Right renal cortex interstitium (tissue), 3 donors: ENCODE results near the gene CUEDC2. TPM values are rescaled to one million over a fixed set of nuclear protein-coding genes. Genes with fewer than 3 reads are reported as not detected.

ENCODE experiments used
- DNase-seq, 3 donors: peaks; one replicate each; pipeline ENCODE4 v3.0.0-alpha.2; 2013; ENCODE audit warnings: low read depth in 3 of 3, low spot score in 2 of 3
- polyA plus RNA-seq, 3 donors: library from polyadenylated mRNA; unstranded; fragments of 120-200 nt; gene quantifications; one replicate each; pipeline ENCODE4 v1.2.1, GENCODE V29; 2013; ENCODE audit not compliant: insufficient read length in 3 of 3

Gene CUEDC2
- polyA plus RNA-seq, 3 donors = 72.0 to 78.2 (median 72.9) TPM

DNA sequence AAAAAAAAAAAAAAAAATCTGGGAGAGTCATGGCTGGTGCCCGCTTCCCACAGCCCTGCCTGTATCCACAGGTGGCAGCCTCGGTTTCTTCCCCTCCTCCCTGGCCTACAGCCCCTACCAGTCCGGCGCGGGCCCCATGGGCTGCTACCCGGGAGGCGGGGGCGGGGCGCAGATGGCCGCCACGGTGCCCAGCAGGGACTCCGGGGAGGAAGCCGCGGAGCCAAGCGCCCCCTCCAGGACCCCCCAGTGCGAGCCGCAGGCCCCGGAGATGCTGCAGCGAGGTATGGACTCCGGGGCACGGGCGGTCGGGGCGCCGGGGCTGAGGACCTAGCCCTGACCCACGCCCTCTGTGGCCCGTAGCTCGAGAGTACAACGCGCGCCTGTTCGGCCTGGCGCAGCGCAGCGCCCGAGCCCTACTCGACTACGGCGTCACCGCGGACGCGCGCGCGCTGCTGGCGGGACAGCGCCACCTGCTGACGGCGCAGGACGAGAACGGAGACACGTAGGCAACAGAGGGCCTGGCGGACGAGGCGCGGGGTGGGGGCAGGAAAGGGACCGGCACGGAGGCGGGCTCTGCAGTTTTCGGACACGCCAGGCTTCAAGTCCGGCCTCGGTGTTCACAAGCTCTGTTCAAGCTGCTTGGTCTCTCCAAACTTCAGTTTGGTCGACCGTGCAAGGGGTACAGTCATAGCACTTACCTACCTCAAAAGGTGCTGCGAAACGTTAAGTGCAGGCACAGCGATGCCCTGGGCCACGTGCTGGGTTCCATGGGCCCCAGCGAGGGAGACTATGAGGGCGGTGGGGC is 33.0 kb downstream of the CUEDC2 start:
- DNase-seq = peak in 1 of 3 donors; percentile 77

DNA sequence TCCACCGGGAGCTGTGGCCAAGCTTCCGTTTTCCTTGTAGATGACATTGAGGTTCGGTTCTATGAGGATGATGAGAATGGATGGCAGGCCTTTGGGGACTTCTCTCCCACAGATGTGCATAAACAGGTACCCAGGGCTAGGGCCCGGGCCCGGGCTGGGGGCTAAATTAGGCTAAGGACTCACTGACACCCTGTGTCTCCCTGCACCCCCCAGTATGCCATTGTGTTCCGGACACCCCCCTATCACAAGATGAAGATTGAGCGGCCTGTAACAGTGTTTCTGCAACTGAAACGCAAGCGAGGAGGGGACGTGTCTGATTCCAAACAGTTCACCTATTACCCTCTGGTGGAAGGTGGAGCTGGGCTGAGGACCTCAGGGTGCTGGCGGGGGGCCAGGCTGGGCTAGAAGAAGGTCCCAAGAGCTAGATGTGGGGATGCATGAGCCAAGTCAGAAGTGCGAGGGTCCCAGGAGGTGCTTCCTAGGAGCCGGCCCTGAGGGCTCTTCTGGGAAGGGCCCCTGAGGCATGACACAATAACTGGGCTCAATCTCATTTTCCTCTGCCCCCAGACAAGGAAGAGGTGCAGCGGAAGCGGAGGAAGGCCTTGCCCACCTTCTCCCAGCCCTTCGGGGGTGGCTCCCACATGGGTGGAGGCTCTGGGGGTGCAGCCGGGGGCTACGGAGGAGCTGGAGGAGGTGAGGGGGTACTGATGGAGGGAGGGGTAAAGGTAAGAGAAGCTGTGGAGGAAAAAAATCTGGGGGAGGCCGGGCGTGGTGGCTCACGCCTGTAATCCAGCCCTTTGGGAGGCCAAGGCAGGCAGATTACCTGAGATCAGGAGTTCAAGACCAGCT is 34.0 kb downstream of the CUEDC2 start:
- DNase-seq = no peak

DNA sequence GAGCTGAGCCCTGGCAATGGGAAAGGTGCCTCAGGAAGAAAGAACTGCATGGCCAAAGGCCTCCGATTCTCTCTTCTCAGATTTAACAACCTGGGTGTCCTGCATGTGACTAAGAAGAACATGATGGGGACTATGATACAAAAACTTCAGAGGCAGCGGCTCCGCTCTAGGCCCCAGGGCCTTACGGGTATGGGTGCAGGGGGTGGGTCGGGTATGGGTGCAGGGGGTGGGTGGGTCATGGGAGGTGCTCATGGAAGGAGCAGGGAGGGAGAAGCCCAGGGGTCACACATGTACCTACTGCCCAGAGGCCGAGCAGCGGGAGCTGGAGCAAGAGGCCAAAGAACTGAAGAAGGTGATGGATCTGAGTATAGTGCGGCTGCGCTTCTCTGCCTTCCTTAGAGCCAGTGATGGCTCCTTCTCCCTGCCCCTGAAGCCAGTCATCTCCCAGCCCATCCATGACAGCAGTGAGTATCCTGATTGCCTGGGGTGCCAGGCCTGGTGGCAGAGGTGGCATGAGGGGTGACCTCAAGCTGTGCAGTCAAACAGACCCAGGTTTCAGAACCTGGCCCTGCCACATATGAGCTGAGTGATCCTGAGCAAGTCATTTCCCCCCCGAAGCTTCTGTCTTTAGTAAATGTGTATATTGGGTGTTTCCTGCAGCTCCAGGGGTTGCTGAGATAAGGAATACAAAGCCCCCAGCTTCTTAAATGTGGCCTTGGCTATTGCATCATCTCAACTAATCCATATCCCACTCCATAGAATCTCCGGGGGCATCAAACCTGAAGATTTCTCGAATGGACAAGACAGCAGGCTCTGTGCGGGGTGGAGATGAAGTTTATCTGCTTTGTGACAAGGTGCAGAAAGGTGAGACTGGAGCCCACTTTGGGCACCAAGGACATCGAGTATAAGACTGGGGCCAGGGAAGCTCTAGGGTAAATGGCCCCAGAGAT is 34.9 kb downstream of the CUEDC2 start:
- no peak for DNase-seq

DNA sequence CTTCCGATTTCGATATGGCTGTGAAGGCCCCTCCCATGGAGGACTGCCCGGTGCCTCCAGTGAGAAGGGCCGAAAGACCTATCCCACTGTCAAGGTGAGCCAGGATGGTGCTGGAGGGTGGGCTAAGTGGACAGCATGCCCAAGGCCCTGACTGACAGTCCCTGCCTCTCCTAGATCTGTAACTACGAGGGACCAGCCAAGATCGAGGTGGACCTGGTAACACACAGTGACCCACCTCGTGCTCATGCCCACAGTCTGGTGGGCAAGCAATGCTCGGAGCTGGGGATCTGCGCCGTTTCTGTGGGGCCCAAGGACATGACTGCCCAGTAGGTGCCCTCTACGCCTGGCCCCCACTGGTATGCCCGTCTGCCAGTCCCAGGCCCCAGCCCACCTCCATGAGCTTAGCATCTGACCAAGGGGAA is 35.6 kb downstream of the CUEDC2 start:
- DNase-seq = no peak

DNA sequence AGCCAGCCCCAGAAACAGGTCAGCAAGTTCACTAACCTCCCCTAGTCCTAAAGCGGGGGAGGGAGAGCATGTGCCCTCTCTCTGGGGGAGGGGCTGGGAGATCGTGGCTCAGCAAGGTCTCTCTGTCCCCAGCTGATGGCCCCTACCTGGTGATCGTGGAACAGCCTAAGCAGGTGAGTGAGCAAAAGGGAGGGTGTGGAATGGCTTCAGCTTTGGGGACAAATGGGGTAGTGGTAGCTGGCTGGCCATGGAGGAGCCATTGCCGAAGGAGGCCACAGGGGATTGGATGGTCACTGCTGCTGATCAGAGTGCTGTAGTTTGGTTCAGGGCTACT is 36.1 kb downstream of the CUEDC2 start:
- DNase-seq = no peak

DNA sequence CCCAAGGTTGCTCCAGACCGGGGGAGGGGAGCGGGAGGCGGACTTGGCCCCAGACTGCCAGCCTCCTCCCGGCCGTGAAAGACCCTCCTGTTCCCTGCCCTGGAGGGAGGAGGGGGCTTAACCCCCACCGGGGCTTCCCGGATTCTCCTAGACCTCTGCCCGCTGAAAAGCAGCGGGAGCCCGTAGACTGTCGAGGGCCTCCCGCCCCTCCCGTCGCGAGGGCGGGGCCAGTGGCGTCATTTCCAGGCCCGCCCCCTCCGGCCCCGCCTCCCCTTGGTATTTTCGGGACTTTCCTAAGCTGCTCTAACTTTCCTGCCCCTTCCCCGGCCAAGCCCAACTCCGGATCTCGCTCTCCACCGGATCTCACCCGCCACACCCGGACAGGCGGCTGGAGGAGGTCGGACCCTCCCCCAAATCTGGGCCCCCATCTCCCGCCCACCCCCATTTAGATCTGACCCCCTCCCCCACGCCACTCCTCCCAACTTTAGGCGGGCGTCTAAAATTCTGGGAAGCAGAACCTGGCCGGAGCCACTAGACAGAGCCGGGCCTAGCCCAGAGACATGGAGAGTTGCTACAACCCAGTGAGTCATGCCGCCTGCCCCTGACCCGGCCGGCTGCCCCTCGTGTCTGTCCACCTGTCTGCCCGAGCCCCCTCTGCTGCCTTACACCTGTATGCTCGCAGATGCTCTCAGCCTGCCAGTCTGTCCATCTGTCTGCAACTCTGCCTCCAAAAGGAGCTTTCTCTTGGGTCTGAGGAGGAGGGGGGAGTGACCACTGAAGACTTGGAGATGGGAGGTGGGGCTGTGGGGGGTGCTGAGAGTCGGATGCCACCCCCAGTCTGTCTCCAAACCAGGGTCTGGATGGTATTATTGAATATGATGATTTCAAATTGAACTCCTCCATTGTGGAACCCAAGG is 36.7 kb downstream of the CUEDC2 start, which contains the start of gene NFKB2:
TSS of gene NFKB2 (plus strand) at position 306 of the 917 bp plus-strand sequence. CDS start at position 561, 255 bp downstream.
- peak in 1 of 3 donors; percentile 81 for DNase-seq

DNA sequence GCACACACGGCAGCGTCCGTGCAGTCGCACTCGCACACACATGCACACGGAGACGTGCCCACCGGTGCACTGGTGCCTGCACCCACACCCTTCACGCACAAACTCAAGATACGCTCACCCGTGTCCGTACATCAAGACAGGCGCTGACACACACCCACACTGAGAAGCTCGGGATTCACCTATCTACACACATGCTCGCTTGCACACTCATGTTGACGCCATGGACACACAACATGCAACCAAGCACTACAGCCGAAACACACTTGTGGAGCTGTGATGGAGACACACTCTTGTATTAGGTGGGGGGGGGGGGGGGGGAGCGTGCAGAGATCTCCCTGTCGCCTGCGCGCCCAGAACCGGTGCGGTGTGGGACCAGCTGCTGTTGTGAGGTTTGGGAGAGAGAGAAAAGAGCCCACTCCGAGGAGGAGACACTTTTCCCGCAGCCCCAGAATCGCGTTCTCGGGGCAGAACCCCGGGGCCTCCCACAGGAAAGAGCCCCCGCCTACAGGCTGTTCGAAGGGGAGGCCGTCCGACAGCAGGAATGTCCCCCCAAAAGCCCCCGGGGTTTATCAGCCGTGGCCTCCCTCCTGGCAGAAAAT is 37.5 kb downstream of the CUEDC2 start:
- no peak for DNase-seq

DNA sequence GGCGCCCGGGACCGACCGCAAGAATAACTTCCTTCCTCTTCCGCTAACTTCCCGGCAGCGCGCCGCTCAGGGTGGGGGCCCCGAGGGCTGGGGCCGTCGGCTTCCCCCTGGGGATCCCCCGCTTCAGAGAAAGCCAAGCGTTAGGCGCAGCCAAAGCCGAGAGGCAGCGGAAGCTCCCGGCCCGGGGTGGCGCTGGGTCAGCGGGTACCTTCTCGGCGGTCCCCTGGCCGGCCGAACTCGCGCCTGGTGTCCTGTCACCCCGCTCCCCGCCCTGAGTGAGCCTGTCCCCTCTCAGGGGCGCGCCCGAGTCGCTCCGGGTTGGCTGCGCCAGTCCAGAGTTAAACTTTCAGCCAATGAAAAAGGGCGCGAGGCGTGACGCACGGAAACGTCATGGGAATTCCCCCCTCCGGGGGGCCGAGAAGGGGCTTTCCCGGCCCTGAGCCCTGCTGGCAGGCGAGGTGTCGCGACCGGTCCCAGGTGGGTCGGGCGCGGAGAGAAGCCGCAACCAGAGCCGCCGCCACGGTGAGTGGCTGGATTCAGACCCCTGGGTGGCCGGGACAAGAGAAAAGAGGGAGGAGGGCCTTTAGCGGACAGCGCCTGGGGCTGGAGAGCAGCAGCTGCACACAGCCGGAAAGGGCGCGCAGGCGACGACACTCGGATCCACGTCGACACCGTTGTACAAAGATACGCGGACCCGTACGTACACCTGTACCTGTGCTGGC is 38.1 kb downstream of the CUEDC2 start:
- DNase-seq = peak; percentile 76 to 82 (median 81)

DNA sequence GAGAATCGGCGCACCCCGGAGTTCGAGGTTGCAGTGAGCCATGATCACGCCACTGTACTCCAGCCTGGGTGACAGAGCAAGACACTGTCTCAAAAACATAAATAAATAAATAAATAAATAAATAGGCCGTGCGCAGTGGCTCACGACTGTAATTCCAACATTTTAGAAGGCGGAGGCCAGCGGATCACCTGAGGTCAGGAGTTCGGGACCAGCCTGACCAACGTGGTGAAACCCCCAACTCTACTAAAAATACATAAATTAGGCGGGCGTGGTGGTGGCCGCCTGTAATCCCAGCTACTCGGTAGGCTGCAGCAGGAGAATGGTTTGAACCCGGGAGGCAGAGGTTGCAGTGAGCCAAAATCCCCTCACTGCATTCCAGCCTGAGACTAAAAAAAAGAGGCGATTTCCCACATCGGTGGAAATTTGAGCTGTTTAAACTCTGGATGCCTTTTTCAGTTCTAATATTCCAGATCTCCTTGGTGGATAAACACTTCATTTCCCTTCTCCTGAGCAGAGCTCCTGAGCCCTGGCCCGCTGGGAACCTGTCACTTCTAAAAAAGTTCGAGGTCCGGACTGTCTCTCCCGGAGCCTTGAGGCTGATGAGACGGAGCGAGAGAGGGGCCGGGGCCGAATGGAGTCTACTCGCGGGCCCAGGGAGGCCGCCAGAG is 38.8 kb downstream of the CUEDC2 start:
- no peak for DNase-seq

DNA sequence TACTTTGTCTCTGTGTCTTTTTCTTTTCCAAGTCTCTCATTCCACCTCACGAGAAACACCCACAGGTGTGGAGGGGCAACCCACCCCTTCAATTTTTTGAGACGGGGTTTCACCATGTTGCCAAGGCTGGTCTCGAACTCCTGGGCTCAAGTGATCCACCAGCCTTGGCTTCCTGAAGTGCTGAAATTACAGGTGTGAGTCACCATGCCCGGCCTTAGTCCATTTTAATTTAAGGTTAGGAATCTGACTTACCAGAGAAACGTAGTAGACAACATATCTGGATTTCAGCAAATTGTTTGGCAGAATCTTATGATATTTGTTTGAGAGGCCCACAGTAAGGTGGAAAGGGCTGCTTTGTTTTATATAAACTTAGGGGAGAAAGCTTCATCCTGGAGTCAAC is 40.1 kb downstream of the CUEDC2 start:
- DNase-seq = no peak

DNA sequence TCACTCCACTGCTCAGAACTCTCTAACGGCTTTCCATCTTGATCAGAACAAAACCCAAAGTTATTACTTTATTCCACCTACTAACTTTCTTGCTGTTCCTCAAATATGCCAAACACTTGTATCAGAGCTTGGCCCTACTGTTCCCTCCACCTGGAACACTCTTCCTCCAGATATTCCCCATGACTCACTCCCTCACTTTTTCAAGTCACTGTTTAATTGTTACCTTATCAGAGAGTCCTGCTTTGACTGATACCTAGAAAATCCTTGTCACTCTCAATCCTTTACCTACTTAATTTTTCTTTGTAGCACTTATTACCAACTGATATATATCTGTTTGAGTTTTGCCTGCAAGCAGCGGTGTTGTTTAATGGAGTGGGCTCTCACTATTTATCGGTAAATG is 42.5 kb downstream of the CUEDC2 start:
- DNase-seq = no peak

DNA sequence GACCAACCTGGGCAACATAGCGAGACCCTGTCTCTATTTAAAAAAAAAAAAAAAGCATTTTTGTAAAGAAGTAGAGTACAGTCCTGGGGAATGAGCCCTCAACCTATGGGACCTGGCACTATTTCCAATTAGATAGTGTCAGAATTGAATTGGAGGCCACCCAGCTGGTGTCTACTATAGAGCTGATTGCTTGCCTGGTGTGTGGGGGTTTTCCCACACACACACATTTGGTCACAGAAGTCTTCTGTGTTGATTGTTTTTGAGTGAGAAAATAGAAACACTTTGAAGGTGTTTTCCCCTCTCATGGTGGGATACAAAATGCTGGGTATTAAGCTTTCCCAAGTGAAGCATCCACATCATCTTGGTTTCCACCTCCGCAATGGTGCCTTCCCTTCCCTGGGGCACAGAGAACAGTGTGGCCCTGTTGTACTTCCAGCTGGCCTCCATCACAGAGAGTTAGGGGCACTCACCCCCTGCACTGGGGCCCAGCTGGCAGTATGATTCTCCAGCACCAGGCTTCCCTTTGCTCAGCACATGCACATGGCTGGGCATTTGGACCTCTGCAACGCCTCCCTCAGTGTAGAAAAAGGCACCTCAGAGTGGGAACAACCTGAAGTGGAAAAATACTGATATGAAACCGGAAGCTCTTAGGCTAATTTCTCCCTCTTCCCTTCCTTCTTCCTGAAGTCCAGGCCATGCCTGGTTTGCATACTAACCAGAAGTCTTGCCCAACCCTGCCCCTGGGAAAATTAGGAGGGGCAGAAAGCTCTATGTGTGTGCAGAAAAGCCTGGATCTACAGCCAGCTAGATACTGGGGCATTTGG is 47.6 kb downstream of the CUEDC2 start:
- no peak for DNase-seq

DNA sequence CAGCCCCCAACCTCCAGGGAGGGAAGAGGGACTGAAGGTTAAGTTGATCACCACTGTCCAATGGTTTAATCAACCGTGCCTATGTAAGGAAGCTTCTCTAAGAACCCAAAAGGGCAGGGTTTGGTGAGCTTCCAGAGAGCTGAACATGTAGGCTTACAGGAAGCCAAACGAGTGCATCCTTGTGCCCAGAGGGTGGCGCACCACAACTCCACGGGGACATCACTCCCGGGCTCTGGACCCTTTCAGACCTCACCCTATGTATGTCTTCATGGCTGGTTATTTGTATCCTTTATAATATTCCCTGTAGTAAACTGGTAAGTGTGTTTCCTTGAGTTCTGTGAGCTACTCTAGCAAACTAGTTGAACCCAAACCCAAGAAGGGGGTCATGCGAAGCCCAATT is 48.3 kb downstream of the CUEDC2 start:
- no peak for DNase-seq

DNA sequence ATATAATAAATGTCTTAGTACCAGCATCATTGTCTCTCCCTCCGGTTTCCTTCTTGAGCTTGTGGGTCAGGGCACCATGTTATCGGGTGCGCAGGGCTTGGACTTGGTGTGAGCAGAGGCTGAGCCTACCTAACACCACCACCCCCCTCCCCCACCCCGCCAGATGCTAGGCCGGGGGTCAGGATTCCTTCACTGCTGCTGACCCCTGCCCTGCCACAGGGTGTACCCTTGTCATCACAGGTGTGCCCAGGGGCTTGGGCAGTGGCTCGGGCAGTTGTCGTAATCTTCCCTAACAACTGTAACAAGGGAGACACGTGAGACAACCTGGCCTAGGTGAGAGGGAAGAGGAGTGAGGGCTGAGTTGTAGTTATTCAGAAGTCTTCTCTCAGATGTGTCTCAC is 49.5 kb downstream of the CUEDC2 start:
- DNase-seq = no peak

DNA sequence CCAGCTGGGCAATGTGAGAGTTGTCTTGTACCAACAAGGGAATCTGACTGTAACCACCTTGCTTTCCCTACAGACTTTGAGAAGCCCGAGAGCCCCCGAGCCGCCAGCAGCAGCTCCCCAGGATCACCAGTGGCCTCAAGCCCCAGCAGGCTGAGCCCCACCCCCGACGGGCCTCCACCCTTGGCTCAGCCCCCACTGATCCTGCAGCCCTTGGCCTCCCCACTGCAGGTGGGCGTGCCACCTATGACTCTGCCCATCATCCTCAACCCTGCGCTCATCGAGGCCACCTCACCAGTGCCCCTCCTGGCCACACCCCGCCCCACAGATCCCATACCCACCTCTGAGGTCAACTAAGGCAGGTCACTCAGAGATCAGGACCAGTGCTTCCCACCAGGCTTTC is 50.4 kb downstream of the CUEDC2 start:
- no peak for DNase-seq

DNA sequence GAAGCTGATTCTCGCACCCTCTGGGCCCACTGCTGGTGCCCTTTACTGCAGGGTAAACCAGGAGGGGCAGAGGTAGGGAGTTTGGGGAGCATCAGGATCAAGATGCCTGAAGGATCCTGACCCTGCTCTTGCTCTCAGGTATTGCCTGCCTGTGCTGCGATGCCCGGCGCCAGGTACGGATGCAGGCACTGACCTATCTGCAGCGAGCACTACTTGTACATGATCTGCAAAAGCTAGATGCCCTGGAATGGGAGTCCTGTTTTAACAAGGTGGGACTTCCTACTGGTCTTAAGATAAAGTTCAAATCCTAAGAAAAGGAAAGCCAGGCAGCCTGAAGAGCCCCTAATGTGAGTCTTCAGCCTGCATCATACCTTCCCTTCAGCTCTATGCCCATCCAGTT is 53.0 kb downstream of the CUEDC2 start:
- no peak for DNase-seq

DNA sequence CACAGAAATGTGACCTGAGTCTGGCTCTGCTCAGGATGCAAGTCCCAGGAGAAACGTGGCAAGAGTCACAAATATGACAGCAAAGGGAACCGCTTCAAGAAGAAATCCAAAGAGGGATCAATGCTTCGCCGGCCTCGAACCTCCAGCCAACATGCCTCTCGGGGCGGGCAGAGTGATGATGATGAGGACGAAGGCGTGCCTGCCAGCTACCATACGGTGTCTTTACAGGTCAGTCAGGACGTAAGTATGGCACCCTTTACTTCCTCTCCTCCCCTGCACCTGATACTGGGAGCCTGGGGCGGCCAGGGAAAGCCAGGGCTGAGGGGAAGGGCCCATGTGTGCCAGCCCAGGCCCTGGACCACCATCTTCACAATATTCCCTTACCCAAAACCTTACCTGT is 55.5 kb downstream of the CUEDC2 start:
- DNase-seq = no peak
